ENCODE results near the gene TIMP4. TPM values are rescaled to one million over a fixed set of nuclear protein-coding genes. Genes with fewer than 3 reads are reported as not detected.

TIMP4 gene
- total RNA-seq, 4 donors from 2014 or later, result 1.1 to 7.9 (median 5.1) TPM

- H3K27ac ChIP-seq, result no peak overlapping the region
- intact Hi-C loops (cut with DNase I; ENCODE audit: low total_unique reads) (no loop called here), in situ Hi-C loops (cut with MboI; ENCODE audit: low pct_ligation_motif_present in 1 of 4, low pct_unique_long_range_greater_than_20kb in 1 of 4, low sequenced_read_pairs in 3 of 4) (no loop called here)
- H3K4me3 ChIP-seq, result no peak overlapping the region
- peaks cover 8 to 25% (median 15%) of the 10 kb centered on the region in 4 donors for H3K4me1 ChIP-seq
- WGBS, 2 donors (ENCODE audit: low coverage in 1 of 2), result 92 to 98% methylated on average over 5 of the region's 5 CpGs
- no peak for TF ChIP-seq CTCF (IDR thresholded peaks at IDR 0.05)
- no peak for TF ChIP-seq EP300 (IDR thresholded peaks at IDR 0.05; ENCODE audit: low read depth)
- no peak for TF ChIP-seq POLR2AphosphoS5 (IDR thresholded peaks at IDR 0.05)
- TF ChIP-seq POLR2A (IDR thresholded peaks at IDR 0.05), result no peak
- H3K27me3 ChIP-seq, result no peaks in the 10 kb centered on the region
- H3K36me3 ChIP-seq, result no peaks in the 10 kb centered on the region
- no peaks in the 10 kb centered on the region for H3K9me3 ChIP-seq
- DNase-seq, result no peak
Observed at GRCh38 chr3:12185172-12185710, 26.5 kb upstream of the TIMP4 start.

GRCh38 chr3:12184541-12184940 is 25.8 kb upstream of the TIMP4 start:
- H3K9me3 ChIP-seq, result no peaks in the 10 kb centered on the region
- no peak overlapping the region for H3K4me3 ChIP-seq
- no peaks in the 10 kb centered on the region for H3K36me3 ChIP-seq
- TF ChIP-seq EP300 (IDR thresholded peaks at IDR 0.05; ENCODE audit: low read depth) (no peak), CTCF (IDR thresholded peaks at IDR 0.05) (no peak), POLR2A (IDR thresholded peaks at IDR 0.05) (no peak), POLR2AphosphoS5 (IDR thresholded peaks at IDR 0.05) (no peak)
- no peaks in the 10 kb centered on the region for H3K27me3 ChIP-seq
- intact Hi-C loops (cut with DNase I; ENCODE audit: low total_unique reads) (no loop called here), in situ Hi-C loops (cut with MboI; ENCODE audit: low pct_ligation_motif_present in 1 of 4, low pct_unique_long_range_greater_than_20kb in 1 of 4, low sequenced_read_pairs in 3 of 4) (no loop called here)
- H3K4me1 ChIP-seq, result peaks cover 8 to 32% (median 17%) of the 10 kb centered on the region in 4 donors
- H3K27ac ChIP-seq, result no peak overlapping the region
- 93% methylated on average over 5 of the region's 5 CpGs; no CpG with 5 or more reads in 1 of the 2 donors for whole genome bisulfite sequencing, 2 donors (ENCODE audit: low coverage in 1 of 2)
- no peak for DNase-seq

GRCh38 chr3:12182687-12183441 is 24.2 kb upstream of the TIMP4 start:
- intact Hi-C loops (cut with DNase I; ENCODE audit: low total_unique reads) (no loop called here), in situ Hi-C loops (cut with MboI; ENCODE audit: low pct_ligation_motif_present in 1 of 4, low pct_unique_long_range_greater_than_20kb in 1 of 4, low sequenced_read_pairs in 3 of 4) (no loop called here)
- DNase-seq, result no peak
- Histone ChIP-seq H3K27me3 (no peaks in the 10 kb centered on the region), H3K9me3 (no peaks in the 10 kb centered on the region), H3K36me3 (no peaks in the 10 kb centered on the region), H3K4me1 (peaks cover 2 to 27% (median 10%) of the 10 kb centered on the region in 4 donors), H3K4me3 (no peak overlapping the region), H3K27ac (no peak overlapping the region)
- WGBS, 2 donors (ENCODE audit: low coverage in 1 of 2), result 80 to 100% methylated on average over 4 to 16 of the region's 16 CpGs
- TF ChIP-seq EP300 (IDR thresholded peaks at IDR 0.05; ENCODE audit: low read depth) (no peak), CTCF (IDR thresholded peaks at IDR 0.05) (no peak), POLR2AphosphoS5 (IDR thresholded peaks at IDR 0.05) (no peak), POLR2A (IDR thresholded peaks at IDR 0.05) (no peak)

DNA sequence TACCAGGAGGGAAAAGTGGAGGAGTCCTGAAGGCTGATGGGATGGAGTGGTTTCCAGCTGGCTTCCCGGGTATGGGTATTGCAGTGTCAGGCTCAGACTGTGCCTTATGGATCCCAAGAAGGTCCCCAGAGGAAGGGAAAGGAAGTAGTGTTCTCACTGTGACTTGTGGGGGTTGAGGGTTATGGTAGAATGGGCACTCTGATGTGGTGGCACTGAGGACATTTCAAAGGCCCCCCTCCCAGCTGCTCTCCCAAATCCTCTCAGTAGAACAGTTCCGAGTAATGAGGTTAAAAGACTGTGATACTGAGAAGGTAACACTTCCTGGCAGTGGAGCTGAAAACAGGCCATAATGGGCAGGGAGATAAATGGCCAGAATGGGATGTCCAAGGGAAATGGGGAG is 23.1 kb upstream of the TIMP4 start:
- WGBS, 2 donors (ENCODE audit: low coverage in 1 of 2), result 71 to 97% methylated on average over 1 to 2 of the region's 2 CpGs
- Histone ChIP-seq H3K36me3 (no peaks in the 10 kb centered on the region), H3K9me3 (no peaks in the 10 kb centered on the region), H3K4me1 (peaks cover 0 to 20% (median 4%) of the 10 kb centered on the region in 4 donors), H3K4me3 (no peak overlapping the region), H3K27me3 (no peaks in the 10 kb centered on the region), H3K27ac (no peak overlapping the region)
- TF ChIP-seq EP300 (IDR thresholded peaks at IDR 0.05; ENCODE audit: low read depth) (no peak), POLR2A (IDR thresholded peaks at IDR 0.05) (no peak)
- no peak for DNase-seq
- in situ Hi-C loops (cut with MboI; ENCODE audit: low pct_ligation_motif_present in 1 of 4, low pct_unique_long_range_greater_than_20kb in 1 of 4, low sequenced_read_pairs in 3 of 4) (no loop called here), intact Hi-C loops (cut with DNase I; ENCODE audit: low total_unique reads) (no loop called here)

All from transverse colon (tissue), 4 donors.